HG03064 (cell line): ENCODE results near the gene LAPTM4A.
"Not testable (repeated sequence)": the region's sequence is repeated elsewhere in the genome, so short reads cannot be mapped to it uniquely, and the experiment has no call there.

Source experiments
- ATAC-seq: cut with Tn5 transposase; IDR thresholded peaks from one replicate; pipeline ENCODE4 v1.9.1; 2021; ENCODE audit warnings: low read depth; ENCODE audit not compliant: unreplicated experiment

LAPTM4A gene

DNA sequence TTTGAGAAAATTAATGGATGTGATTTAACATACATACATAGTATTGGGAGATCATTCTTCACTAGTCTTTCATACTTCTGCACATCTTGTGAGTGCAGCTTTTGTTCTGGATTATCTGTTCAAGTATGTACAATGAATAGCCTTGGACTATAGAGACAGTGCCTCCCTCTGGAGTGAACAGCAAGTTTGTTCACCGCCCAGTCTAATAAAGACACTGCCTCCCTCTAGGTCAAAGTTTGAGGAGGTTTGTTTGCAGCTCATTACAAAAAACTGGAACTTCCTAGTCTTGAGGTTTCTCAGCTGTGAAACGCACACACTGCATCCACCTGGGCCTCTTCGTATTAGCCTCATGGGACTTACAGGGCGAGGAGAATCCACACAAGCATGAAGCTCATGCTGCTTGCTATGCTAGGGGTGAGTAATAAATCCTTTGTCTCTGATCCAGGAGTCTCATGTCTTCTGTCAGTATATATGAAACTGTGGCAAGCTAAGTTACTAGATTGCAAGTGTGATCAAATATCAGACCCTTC, 26.0 kb upstream of the LAPTM4A start:
- no peak for ATAC-seq

DNA sequence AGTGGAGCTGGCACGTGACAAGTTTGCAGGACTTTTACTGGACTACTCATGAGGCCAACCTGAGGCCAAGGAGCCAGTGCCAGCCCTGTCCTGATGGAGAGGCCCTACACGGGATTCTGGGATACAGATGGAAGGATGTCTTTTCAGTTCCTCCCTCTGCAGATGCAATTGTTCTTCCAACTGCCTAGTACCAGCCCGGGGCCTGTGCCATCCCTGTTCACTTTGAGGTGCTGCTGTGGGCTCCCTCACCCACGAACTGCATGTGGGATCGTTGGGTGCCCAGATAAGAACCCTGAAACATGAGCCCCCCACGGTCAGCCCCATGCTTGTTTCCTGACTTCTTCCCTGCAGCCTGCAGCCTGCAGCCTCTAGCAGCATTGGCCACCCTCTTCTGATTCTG, 25.3 kb upstream of the LAPTM4A start:
- no peak for ATAC-seq

DNA sequence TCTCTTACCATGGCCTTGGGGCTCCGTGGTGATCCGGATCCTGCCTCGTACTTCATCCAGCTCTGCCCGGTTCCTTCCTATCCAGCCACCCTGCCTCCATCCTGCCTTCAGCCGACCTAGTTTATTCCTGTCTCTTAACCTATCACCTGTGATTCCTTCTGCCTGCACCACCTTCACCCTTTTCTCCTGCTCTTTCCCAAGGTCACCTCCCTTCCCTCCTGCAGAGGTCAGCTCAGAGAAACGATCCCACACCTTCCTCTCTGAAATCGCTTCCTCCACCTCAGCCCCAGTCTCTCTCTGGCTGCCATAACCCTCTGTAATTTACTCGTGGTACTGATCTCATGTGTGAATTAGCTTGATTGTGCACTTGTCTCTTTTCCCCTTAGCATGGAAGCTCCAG, 23.5 kb upstream of the LAPTM4A start:
- no peak for ATAC-seq

DNA sequence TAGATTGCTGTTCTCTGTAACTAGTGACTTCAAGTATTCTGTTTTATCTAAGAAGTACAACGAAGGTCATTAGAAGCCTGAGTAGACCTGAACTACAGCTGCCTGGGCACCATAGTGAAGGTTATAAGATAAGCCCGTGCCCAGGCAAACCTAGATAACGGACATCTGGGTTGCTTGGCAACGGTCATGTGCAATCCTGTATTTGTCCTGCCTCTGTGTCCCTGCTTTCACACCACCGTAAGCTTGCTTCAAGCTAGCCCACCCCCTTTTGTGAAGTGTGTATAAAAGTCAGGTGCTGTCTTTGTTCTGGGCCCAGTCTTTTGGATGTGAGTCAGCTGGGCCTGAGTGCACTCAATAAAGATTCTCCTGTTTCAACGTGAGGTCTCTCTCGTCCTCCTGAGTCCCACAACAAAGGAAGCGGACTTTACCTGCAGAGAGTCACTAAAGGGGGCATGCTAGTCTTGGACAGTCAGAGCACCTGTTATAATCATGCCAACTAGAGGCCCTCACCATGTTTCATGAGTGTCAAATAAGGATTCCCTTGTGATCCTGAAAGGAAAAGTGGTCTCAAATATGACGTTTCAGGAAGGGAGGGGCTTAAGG, 22.7 kb upstream of the LAPTM4A start:
- ATAC-seq, result not testable (repeated sequence)

DNA sequence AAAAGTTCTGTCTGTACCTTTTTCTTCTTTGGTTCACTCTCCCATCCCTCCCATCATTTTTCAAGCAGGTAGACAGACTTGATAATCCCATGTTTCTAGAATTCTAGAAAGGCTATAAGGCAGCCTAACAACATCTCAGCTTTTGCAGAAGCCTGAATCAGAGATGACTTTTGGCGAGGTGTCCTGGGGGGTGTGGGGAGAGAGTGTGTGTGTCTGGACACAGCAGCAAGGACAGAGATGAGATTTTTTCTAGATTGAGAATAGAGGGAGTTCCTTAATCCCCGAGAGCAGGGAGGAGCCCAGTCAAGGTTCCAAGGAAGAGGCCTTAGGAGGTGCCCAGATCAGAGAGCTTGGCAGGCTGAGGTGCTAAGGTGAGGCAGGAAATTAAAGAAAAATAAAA, 22.0 kb upstream of the LAPTM4A start:
- no peak for ATAC-seq

DNA sequence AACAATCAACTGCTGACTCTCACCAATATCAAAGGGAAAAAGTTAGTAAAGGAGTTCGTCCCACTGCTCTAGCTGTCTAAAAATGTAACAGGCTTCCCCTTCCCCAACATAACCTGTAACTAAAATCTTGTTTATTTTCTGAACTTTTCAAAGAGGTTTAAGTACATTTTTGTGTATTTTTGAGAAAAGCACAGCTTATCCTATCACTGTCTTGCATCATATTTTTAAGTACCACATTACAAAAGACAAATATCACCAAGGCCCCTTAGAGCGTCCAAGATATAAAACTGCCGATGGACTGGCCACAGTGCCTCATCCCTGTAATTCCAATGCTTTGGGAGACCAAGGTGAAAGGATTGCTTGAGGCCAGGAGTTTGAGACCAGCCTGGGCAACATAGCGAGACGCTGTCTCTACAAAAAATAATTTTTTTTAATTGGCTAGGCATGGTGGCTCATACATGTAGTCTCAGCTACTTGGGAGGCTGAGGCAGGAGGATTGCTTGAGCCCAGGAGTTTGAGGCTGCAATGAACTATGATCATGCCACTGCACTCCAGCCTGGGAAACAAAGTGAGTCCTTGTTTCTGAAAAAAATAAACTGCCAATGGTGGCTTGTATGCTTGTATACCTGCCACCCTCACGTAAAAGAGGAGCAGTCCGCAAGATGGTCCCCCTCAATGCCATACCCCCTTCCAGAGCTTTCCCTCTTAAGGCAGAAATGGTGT, 21.2 kb upstream of the LAPTM4A start:
- ATAC-seq, result no peak

DNA sequence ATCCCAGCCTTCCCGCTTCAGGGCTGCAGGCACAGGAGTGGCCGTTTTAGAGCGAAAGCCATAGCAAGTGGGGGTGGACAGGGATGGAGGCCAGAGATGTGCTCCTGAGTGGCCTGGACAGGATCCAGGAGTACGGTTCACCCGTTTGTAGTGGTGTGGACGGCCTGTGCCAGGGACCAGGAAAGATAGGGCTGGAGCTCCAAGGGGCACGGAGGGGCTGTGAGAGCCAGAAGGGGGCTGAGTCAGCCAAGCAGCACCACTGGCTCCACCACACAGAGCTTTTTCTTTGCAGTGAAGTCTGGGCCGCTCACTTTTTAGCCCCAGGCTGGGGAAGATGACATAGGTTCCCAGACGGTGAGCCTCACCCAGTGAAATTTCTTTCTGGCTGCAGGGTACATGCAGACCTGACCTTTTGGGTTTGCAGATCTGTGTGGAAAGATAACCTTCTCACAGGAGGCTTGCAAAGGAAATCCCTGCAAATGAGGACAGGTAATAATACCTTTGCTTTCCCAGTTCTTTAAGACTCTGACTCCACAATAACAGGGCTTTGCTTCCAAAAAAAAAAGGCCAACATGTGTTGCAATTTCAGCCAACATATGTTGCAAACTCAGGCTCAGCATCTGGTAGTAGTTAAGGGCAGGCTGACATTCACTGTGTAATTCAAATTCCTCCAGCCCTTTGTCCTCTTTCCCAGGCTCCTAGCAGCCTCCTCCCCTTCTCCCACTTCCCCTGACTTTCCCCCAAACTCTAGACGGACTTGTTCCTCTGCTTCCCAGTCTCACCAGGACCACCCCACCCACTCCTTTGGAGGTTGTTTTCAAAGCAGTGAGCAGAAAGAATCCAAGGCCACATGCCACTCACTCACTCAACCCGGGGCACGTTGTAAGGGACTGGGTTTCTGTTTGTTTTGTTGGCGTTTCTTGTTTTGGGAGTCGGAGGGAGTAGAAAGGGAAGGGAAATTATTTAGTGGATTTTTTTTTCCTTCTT, 20.3 kb upstream of the LAPTM4A start:
- ATAC-seq, result no peak

DNA sequence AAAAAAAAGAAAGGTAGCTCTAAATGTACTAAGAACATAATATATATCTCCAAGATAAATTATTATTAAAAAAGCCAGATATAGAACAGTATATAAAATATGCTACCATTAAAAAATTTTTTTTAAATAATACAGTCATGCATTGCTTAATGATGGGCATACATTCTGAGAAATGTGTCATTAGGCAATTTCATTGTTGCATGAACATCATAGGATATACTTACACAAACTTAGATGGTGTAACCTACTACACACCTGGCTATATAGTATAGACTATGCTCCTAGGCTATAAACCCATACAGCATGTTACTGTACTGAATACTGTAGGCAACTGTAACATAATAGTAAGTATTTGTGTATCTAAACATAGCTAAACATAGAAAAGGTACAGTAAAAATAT, 18.3 kb upstream of the LAPTM4A start:
- no peak for ATAC-seq

DNA sequence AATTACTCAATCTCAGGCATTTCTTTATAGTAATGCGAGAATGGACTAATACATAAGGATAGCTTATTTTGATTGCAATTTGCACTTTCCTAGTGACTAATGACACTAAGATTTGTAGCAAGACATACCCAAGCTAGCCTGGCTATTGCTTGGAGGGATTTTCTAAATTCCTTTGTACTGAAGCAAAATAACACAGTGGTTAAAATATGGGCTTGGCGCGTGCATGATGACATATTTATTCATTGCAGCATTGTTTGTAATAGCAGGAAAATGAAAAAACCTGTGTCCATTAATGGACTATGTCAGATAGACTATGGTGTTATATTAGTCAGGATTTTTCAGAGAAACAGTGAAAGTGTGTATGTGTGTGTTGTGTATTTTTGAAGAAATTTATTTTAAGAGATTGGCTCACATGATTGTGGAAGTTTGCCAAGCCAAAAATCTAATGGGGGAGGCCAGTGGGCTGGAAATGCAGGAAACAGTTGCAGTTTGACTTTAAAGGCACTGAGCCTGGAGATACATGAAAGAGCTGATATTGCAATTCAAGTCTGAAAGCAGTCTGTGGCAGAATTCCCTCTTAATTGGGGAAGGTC, 16.7 kb upstream of the LAPTM4A start:
- ATAC-seq, result no peak

DNA sequence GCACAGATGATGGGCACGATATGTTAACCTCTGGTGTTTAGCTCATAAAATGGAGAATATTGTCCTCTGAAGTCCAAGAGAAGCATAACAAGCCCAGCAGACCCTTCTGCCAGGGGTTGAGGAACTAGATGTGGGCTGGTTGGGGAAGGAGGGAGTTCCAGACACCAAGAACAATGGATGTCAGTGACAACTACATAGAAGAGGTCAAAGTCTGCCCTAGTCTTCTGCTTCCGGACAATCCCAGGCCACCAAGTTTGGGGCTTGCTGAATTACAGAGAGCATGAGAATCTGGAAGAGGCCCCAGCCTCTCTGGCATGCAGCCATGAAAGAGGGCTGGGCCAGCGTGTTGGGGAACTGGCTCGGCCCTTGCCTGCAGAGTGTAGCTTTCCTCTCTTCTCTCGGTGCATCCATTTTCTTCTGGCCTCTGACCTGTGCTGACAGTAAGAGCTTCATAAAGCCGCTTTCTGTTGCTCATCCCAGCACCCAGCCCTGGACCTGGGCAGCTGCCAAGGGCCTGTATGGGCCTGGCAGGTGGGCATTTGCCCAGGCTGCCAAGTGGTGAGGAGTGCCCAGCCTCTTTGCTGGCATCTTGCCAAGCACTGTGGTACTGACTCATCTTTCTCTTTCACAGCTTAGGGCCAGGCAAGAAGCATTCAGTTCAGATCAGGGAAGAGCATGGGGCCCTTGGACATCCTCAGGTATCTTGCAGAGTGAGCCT, 14.6 kb upstream of the LAPTM4A start:
- no peak for ATAC-seq

DNA sequence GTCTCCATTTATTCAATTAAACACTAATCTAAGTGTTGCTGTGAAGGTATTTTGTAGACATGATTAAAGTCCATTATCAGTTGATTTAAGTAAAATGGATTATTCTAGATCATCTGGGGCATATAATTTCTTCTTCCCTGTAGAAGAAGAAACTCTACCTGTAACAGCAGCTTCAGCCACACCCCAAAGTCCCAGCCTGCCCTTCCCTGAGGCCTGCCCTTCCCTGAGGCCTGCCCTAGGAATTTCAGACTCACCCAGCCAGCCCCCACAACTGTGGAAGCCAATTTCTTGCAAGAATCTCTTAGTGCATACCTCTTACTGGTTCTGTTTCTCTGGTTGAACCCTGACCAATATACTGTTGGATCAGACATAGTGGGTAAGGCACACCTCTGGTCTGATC, 13.4 kb upstream of the LAPTM4A start:
- ATAC-seq, result no peak

DNA sequence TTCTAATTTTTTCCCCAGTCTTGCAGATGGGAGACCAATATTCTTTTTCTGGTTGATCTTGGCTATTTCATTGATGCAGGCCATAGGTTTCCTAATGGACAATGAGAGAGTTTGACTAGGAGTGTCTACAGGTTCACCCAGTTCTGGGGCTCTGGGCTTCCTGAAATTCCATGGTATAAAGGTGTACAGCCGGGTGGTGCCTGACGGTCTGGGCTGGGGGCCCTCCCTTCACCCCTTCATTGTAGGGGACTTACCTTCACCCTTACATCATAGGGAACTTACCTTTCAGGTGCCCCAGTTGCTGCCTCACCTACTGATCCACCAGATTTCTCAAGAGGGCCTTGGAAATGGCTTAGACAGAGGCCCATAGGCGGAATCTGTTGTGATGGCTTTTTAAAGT, 13.0 kb upstream of the LAPTM4A start:
- no peak for ATAC-seq

DNA sequence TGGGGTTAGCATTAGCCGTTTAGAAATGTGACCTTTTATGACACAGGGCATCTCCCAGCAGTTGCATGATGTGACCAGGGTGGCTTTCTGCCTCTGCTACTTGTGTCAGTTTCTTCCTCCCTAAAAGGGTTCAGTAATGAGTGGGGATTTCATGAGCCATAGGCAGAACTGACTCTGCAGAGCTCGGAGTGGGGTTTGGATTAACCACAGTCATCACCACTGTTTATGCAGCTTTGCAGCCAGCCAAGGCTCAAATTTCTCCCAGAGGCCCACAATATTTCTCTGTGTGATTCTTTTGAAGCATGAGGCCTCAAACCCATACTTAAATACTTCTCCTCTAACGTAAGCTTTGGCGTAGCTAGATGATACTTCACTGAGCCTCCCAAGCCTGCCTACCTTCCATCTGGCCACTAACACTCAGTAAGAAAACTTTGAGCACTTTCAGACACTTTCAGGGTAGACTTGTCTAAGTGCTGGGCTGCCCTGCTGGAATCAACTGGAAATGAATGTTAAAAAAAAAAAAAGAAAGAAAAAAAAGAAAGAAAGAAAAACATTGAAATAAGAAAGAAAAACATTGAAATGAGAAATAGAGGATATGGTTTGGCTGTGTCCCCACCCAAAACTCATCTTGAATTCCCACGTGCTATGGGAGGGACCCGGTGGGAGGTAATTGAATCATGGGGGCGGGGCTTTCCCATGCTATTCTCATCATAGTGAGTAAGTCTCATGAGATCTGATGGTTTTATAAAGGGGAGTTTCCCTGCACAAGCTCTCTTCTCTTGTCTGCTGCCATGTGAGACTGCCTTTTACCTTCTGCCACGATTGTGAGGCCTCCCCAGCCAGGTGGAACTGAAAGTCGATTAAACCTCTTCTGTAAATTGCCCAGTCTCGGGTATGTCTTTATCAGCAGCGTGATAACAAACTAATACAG, 11.5 kb upstream of the LAPTM4A start:
- ATAC-seq, result no peak

DNA sequence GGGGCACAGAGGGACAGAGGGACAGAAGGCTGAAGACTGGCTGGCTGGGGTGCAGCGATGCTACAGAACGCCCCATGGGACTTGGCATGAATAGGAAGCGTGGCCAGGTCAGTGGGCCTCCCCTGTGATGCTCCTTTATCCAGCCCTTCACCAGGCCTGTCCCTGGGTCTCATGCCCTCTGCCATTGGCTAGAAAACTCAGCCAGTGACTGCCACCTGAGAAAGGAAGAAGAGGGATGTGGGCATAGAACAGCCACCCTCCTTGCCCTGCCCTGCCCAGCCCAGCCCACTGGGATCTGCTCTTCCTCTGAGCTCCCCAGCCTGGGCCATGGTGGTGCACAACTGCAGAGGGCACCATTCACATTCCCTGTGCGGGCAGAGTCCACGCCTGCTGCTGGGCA, 10.5 kb upstream of the LAPTM4A start:
- no peak for ATAC-seq

DNA sequence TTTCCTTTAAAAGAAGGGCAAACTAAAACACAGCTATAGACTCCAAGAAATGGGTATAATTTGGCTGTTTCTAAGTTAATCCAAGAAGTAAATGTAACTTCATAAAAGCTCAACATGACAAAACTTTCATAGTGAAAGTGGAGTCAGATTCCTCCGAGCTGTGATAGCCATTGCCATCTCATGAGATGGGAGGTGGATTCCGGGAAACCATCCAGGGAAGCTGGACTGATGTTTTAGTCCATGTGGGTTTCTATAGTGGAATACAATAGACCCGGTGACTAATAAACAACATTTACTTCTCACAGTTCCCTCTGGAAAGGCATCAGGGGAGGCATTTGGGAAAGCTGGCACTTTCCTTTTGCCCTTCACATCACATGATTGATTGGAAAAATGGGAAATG, 10.0 kb upstream of the LAPTM4A start:
- no peak for ATAC-seq

DNA sequence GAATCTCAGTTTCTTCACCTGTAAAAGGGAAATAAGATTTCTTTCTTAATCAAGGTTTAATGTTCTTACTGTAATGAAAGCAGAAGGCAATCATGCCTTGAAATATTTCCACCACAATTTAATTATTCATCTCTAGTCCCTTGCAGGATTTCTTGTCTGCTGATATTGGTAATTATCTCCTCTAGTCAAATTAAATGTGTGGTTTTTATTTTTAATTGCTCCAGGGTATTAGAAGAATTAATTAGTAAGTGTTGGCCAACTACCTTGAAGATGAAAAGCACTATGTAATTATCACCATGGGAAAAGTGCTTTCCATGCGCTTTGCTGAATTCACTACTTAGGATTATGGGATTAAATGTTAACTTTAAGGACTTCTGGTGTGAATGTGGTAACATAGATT, 8.7 kb upstream of the LAPTM4A start:
- no peak for ATAC-seq

DNA sequence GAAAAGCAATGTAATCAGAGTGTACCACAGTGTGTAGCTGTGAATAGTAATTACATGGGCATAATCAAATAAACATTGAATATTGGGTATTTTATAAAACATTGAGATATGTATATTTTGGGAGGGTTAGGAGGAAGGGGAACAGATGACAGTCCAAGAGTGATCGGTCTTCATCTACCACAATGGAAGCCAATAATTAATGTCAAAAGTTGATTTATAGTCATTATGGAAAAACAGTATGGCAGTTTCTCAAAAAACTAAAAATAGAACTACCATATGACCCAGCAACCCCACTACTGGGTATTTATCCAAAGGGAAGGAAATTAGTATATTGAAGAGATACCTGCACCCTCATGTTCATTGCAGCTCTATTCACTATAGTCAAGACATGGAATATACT, 5.8 kb upstream of the LAPTM4A start:
- ATAC-seq, result no peak

DNA sequence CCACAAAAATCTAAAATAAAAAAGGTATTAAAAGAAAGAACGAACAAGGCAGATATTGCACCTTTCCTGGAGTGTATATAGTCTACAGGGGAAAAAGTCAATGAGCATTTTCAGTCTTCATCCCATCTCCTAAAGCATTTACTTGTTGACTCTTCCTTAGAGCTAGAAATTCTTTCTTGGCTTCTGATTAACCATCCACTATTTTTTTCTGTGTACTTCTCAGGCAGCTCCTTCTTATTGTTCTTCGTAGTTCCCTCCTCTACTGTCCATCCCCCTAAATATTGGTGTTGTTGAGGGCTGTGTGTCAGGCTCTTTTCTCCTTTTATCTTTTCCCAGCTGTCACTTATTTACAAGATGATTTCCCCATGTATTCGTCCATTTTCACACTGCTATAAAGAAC, 3.5 kb upstream of the LAPTM4A start:
- no peak for ATAC-seq

DNA sequence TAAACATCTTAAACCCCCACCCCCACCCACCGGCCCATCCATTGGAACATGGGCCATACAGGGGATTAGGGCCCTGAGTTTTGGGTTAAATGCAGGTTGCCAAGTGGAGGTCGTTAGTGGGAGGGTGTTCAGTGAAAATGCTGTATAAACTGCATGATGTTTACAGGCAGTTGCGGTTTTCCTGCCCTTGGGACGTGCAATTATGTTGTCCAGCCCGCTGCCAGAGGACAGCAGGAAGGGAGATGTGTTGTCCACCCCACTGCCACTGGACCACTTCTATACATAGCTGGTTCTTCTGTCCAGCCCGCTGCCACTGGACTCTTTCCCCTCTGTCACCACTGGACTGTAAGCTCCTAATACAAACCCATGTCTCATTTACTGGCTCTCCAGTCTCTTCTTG, 2.7 kb upstream of the LAPTM4A start:
- no peak for ATAC-seq
